GM12872 (cell line): ENCODE data around the gene PARP9.

Experiments
- TF ChIP-seq, protein P1 (sequence below): IDR thresholded peaks from 3 replicates; pipeline ENCODE4 v1.5.1; 2011; ENCODE audit warnings: low read depth, mild to moderate bottlenecking, low read length, moderate library complexity; ENCODE audit not compliant: insufficient read depth

The PARP9 gene

DNA sequence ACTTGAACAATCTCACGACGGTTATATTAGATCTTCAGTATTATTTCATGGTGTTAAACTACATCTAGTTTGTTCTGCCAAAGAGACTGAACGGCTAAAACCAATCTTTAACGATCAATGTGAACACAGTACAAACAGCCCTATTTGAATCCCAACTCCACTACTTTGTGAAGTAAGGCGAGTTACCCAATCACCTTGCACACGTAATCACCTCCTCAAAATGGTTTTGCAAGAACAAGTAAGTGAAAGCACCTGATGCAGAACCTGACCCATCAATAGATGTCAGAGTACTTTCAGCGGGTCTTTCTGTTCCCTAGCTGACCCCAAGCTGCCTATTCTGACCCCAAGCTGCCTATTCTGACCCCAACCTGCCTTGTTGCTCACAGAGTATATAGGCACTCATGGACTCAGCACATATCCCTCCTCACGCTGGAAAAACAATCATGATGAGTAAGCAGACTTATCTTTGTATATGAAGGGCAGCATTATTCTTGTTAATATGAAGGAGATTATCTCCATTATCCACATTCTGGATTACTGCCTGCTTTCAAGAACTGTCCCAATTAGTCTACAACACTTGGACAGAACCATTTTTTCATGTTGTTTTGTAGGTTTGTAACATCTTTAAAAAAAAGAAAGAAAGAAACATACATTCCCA is 53.1 kb downstream of the PARP9 start:
- TF ChIP-seq, protein P1, sequence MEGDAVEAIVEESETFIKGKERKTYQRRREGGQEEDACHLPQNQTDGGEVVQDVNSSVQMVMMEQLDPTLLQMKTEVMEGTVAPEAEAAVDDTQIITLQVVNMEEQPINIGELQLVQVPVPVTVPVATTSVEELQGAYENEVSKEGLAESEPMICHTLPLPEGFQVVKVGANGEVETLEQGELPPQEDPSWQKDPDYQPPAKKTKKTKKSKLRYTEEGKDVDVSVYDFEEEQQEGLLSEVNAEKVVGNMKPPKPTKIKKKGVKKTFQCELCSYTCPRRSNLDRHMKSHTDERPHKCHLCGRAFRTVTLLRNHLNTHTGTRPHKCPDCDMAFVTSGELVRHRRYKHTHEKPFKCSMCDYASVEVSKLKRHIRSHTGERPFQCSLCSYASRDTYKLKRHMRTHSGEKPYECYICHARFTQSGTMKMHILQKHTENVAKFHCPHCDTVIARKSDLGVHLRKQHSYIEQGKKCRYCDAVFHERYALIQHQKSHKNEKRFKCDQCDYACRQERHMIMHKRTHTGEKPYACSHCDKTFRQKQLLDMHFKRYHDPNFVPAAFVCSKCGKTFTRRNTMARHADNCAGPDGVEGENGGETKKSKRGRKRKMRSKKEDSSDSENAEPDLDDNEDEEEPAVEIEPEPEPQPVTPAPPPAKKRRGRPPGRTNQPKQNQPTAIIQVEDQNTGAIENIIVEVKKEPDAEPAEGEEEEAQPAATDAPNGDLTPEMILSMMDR: no peak

DNA sequence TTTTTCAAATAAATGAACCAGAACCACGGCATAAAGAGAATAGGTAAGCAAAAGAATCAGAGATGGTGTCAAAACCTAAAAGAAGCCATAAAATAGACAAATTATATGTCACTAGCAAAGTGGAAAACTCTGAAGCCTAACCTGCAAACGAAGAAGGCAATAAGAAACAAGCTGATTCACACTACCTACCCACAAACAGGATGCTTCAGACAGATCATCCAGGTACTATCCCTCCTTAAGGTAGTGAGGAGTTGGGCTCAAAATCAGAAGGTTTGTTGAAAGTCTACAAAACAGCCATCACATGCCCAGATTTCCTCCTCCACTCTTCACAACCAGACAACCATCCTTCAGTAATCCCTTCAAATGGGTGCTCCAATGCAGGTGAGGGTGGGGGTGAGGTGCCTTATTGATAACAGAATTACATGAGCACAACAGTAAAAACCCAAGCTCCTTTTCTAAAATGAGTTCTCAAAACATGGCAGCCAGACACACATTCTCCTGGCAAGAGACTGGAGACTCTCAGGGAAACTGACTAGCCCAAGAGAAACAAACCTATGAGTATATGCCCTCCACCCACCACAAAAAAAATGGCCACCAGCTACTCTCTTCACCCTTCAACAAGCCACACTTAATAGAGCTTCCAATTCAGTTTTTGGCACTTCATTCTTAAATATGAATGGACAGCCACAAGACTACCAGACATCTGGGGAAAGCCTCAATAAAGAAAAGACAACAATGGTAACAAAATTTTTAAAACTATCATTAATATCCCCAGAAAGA is 55.8 kb downstream of the PARP9 start:
- TF ChIP-seq, protein P1: no peak

DNA sequence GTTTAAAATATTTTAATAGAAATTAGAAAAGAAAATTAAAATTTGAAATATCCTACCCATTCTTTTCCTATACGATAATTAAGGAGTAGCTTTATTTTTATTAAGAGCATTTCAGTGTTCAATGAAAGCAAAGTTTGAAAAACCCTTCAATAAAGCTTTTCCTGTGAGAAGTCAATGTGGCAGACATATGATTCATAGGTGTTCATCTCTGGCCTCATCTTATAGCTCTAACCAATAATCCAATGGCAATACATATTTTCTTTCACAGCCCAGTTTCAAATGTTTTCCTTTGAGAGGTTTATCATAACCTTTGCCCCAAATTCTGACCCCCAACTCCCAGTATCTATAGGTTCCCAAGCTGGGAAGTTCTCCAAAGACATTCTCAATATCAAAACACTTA is 57.6 kb downstream of the PARP9 start:
- TF ChIP-seq, protein P1: no peak

DNA sequence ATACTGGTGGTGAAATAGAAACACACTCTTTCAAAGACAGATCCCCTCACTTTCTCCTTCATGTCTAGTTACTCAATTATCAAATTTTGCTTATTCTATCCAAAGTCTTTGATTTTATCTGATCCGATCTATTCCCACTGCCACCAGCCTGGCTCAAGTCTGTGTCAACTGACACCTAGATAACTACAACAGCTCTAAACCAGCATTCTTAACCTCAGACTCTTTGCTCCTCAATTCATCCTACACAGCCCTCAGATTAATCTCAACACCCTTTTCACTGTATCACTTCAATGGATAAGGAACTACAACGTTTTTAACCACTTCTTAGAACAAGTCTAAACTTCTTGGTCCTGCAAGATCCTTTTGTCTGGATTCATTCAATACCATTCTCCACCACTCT is 58.4 kb downstream of the PARP9 start:
- TF ChIP-seq, protein P1: no peak

DNA sequence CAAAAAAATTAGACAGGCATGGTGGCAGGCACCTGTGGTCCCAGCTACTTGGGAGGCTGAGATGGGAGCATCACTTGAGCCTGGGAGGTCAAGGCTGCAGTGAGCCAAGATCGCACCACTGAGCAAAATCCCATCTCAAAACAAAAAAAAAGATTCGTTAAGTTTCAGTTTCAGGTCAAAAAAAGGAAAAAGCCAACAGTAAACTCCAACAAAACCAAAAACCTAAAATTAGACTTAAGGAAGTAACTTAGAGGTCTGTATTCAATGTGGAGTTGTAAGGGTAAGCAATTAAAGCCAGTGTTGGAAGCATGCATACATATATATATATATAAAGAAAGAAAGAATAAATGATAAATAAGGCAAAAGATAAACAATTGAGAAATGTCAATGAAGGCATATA is 61.2 kb downstream of the PARP9 start:
- TF ChIP-seq, protein P1: no peak

DNA sequence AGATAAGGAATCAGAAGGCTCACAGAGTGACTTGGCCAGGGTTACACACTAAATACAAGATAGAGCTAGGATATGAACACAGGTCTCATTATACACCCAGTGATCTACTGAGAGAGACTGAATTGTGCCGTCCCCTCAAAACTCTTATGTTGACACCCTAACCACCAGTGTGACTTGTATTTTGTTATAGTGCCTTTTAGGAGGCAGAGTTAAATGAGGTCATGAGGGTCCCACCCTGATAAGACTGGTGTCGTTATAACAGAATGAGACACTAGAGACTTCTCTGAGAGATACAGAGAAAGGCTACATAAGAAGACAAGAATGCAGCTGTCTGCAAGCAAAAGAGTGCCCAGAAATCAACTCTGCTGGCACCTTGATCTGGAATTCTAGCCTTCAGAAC is 62.0 kb downstream of the PARP9 start:
- TF ChIP-seq, protein P1: no peak

DNA sequence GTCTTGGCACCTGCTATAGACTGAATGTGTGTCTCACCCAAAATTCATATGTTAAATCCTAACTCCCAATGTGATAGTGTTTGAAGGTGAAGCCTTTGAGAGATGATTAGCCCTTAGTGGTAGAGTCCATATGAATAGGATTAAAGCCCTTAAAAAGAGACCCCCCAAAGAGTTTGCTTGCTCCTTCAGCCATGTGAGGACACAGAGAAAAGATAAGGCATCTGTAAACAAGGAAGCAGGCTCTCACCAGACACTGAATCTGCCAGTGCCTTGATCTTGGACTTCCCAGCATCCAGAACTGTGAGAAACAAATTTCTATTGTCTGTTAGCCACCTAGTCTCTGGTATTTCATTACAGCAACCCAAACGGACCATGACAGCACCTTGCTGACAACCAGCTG is 65.9 kb downstream of the PARP9 start:
- TF ChIP-seq, protein P1: no peak
